ENCODE measurements around the gene SPDYE1. TPM values are rescaled to one million over a fixed set of nuclear protein-coding genes. Genes with fewer than 3 reads are reported as not detected.

The SPDYE1 gene
- total RNA-seq, 1 donor from 2014 or later = not detected

- no peak for TF ChIP-seq CTCF (conservative IDR thresholded peaks at IDR 0.05; ENCODE audit: low read depth, low read length)
- H3K4me3 ChIP-seq (ENCODE audit: low read depth, low read length) = no peak overlapping the region
- DNase-seq (ENCODE audit: low read depth) = no peak
Measured at GRCh38 chr7:44048031-44048795, 50.5 kb downstream of the SPDYE1 start.

GRCh38 chr7:44050121-44050914 is 52.6 kb downstream of the SPDYE1 start:
- no peak for DNase-seq (ENCODE audit: low read depth)
- no peak overlapping the region for H3K4me3 ChIP-seq (ENCODE audit: low read depth, low read length)
- no peak for TF ChIP-seq CTCF (conservative IDR thresholded peaks at IDR 0.05; ENCODE audit: low read depth, low read length)

GRCh38 chr7:44050915-44051560 is 53.3 kb downstream of the SPDYE1 start:
- no peak overlapping the region for H3K4me3 ChIP-seq (ENCODE audit: low read depth, low read length)
- no peak for TF ChIP-seq CTCF (conservative IDR thresholded peaks at IDR 0.05; ENCODE audit: low read depth, low read length)
- DNase-seq (ENCODE audit: low read depth) = no peak

GRCh38 chr7:44051611-44052220 is 54.0 kb downstream of the SPDYE1 start:
- no peak for DNase-seq (ENCODE audit: low read depth)
- no peak overlapping the region for H3K4me3 ChIP-seq (ENCODE audit: low read depth, low read length)
- no peak for TF ChIP-seq CTCF (conservative IDR thresholded peaks at IDR 0.05; ENCODE audit: low read depth, low read length)

GRCh38 chr7:44052771-44053365 is 55.2 kb downstream of the SPDYE1 start:
- TF ChIP-seq CTCF (conservative IDR thresholded peaks at IDR 0.05; ENCODE audit: low read depth, low read length) = no peak
- no peak for DNase-seq (ENCODE audit: low read depth)
- H3K4me3 ChIP-seq (ENCODE audit: low read depth, low read length) = no peak overlapping the region

- TF ChIP-seq CTCF (conservative IDR thresholded peaks at IDR 0.05; ENCODE audit: low read depth, low read length) = no peak
- DNase-seq (ENCODE audit: low read depth) = no peak
- H3K4me3 ChIP-seq (ENCODE audit: low read depth, low read length) = no peak overlapping the region
Measured at GRCh38 chr7:44056681-44057080, 59.0 kb downstream of the SPDYE1 start.

All from epithelial cell of proximal tubule (primary cell).